ENCODE data around the gene ARNT2.

ARNT2 gene

DNA sequence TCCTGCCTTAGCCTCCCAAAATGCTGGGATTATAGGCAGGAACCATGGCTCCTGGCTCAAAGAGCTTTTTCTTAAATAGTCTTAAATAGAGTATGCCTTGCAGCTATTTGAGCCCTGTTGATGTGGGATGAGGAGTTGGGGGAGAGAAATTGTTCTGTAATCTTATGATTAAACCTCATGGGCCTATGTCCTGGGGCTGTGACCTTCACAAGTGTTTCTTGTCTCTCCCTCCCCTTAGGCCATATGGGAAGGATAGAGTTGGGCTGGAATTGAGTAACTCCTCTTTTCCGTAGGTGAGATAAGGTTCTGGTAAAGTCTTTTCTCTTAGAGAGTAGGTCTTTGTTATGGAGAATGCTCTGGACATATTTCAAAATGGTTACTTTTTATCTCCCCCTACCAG is 114.3 kb downstream of the ARNT2 start:
- no peak for DNase-seq

DNA sequence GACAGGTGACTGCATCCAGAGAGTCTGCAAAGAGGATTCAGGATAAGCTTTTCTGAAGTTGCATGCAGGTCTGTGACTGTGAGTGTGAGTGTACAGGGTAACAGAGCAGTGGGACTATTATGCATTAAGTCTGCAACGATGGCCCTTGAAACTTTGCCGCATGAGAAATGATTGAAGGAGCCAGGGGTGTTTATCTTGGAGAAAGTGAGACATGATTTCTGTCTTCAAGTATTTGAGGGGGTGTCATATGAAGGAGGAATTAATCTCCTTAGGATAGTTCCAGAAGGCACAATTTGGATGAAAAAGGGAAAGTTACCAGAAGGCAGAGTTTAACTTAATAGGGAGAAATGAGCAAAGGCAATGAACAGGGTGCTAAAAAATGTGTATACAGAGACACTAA is 119.6 kb downstream of the ARNT2 start:
- DNase-seq, result no peak

DNA sequence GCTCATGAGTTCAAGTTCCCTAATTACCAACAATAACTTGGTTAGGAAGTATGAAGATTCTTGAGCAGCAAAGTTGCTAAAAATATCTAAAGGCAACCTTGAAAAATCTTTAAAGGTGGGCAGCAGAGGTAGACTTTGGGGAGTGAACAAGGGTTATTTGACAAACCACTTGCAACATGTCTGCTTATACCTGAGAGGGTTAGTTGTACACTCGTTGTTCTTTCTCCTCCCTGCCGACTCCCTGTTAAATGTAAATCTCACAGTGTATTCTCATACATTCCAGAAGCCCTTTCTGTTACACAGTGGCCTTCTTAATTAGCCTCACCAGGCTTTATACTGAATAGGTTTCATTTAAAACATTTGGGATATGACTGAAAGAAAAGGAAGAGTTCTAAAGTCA is 121.7 kb downstream of the ARNT2 start:
- DNase-seq, result no peak

DNA sequence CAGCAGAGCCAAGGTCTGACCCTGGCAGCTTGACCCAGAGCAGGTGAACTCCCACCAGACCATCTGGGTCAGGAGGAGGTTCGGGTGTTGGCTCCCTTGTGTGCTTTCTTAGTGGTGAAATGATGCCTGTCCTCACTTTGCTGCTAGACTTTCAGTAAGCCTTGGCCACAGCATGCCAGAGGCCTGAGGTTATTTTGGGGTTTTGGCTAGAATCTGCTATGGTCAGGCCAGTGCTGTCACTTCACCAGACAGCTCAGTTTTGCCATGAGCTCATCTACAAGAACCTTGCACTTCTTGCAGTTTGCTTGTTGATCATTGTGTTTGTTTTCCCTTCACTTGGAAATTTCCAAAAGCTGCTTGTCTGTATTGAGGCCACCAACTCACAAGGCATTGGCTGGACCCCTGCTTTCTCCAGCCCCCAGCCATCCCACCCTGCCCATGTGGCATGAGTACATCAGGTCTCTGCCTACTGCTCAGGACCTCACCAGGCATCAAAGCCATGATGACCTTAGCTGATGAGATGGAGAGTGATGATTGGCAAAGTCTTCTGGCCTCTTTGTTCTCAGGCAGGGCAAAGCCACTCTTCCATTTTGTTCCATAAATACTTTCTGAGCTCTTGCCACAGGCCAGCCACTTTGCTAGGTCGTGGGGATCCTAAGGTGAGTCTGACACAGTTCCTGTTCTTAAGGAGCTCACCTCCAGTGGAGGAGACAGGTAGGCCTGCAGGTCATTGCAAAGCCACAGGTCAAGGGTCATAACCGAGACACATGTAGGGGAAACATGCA is 122.6 kb downstream of the ARNT2 start:
- no peak for DNase-seq

DNA sequence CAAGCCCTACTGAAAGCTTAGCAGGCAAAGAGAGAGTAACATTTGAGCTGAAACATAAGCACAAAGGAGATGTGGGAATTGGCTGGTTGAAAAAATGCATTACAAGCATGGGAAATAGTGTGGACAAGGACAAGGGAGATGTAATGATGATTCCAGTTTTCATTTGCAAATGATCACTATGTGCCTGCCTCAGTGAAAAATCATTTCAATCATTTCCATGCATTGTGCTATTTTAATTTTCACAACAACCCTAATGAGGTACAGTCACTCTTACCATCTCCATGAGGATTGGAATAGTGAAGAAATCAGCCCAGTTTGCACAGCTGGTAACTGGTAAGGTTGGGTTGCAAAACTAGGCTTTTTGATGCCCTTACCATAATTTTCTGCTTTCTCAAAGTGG is 123.2 kb downstream of the ARNT2 start:
- DNase-seq, result no peak

DNA sequence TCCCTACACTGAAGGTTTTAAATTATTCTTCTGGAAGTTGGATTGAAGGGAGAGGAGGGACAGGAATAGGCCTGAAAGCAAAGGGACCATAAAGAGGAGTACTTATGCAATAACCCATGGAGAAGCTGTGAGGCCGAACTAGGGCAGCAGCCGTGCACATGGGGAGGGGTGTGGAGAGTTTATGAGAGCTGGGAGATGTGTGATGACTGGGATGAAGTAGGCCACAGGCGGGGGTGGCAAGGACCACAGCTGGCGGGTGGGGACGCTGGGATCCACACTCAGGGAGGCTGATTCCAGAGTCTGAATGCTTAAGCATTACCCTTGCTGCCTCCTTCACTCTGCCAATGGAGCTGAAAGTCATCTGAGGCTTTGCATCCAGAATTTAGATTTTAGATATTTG is 123.8 kb downstream of the ARNT2 start:
- DNase-seq, result no peak

DNA sequence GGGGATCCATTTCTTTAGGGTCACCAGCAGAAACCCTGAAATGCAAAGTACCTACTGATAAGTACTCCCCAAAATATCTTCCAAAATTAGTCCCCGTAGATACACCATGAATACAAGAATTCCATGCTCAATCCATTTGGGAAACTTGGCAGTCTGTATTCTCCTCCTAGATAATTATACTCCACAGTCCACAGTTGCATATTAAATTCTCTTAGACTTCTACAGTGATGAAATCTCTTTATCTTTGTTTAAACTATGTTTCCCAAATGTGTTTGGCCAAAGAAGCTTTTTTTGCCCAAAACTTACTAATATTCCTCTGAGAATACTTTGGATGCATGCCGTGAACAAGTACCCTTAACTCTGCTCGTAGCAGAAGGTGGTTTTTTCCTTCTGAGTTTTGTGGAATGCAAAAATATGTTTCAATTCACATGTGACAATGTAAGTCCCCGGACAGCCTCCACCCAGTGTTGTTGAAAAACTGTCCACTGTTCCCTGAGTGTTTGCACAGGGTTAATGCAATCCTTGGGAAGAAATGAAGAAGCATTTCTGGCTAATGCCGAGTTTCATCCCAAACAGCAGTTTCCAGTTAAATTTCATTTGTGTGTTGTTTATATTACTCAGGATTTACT is 126.7 kb downstream of the ARNT2 start:
- no peak for DNase-seq

DNA sequence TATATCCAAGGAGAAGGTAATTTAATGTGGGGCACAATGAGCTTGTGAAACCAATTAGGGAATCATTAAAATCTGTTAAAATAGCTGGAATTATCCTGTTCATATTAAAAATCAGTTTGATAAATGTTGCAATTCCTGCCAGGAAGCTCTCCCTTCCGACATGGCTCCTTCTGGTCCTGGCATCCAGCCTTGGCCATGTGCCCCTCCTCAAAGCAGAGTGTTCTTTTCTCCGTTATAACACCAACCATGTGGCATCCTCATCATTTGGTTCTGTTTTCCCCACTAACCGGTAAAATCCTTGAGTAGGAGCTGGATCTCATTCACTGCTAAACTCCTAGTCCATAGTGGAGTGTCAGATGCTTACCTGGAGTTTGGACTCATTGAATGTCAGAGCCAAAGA is 127.2 kb downstream of the ARNT2 start:
- no peak for DNase-seq

DNA sequence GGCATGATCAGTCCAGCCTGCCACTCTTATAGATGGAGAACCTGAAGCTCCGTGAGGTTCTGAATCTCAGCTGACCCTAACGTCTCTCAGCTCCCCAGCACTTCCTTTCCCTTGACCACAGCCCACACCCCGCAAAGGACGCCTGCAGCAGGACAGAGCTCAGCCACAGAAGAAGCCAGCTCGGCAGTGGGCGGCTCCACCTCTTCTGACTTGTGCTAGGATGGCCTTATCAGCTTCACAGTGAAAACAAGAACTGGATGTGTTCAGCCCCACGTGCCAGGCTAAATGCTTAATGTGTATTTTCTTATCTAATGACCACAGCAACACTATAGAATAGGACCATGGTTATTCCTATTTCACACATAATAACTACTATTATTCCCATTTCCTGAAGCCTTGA is 127.6 kb downstream of the ARNT2 start:
- no peak for DNase-seq

DNA sequence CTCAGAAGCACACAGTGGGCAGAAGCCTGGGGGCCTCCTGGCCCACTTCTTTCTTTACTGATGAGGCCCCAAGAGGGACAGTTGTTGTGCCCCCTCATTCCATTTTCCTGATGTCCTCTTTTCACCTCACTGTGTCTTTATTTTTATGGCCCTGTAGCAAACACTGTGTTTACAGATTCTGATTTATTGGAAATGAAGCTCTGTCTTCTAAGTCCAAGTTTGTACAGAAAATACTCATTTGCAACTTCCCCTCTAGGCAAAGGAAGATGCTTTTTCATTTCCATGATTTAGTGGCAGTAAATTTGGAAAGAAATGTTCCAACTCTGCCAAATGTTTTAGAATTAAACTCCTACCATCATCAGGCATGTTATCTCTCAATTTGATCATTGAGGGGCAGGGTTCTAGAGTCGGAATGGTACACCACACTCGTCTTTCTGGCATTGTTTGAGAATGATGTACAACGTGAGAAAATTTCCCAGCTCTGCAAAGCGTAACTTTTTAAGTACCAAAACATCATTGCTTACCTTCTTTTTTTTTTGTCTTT is 129.7 kb downstream of the ARNT2 start:
- no peak for DNase-seq

DNA sequence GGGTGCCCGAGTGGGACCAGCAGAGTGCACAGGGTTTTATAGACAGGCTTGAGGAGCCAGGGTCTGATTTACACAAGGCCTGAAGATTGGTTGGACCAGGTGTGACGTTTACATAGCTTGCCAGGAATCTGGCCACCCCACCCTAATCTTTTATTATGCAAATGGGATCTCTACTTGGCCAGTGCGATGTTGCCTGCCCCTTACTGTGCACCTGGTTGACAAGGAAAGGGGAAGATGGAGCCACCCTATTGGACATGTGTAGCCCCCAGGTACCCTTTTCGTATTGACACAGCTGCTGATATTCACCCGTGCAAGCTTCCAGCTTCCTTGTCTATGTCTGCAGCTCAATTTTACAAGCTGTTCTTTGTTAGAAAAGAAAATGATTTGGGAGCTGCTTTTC is 132.0 kb downstream of the ARNT2 start:
- DNase-seq, result no peak

DNA sequence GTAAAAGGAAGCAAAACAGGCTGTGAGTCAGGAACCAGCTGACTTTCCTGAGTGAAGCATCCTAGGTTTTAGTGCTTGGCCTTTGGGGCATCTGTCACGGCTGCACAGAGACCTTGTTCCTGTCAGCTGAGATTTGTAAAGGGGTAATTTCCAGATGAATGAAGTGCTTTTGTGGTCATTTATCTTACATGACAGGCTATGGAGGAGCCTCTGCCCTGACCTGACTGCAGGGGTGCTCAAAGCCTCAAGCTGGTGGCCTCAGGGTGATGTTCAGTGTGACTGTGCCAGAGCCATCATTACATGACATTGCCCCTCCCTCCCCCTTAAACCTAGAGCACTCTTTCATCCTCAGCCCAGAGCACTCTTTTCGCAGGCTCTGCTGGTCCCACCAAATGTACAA is 132.5 kb downstream of the ARNT2 start:
- DNase-seq, result no peak

DNA sequence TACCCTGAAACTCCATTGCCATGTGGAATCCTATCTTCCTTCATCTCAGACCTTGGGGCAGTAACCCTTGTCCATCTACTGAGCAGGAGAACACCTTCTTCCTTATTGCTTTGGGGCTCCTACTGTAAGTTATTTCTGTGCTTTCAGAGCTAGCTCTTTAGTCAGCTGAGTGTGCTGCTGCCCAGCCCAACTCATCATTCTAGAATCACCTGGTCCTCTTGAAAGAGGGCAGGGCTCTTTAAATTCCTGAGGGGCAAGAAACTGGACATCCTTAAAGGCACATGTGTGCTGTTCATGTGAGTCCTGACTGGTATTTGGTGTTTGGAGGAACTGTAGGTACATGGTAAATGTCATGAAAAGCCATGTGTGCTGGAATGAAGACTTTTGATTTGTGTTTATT is 140.9 kb downstream of the ARNT2 start:
- DNase-seq, result no peak

DNA sequence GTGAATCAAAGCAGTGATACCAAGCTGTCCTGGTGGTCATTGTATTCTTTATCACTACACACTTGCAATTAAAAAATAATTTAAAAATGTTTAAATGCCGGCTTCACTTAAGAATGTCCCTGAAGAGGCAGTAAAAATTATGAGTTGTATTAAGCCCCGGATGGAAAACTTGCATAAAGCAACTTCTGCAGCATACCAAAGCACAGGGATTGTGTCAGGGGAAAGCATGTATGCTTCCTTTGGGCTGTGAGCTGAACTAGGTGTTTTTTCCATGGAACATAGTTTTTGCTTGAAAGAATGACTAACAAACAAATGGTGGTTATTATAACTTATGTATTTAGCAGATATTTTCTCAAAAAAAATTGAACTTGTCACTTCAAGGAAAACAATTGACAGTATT is 143.1 kb downstream of the ARNT2 start:
- DNase-seq, result no peak

DNA sequence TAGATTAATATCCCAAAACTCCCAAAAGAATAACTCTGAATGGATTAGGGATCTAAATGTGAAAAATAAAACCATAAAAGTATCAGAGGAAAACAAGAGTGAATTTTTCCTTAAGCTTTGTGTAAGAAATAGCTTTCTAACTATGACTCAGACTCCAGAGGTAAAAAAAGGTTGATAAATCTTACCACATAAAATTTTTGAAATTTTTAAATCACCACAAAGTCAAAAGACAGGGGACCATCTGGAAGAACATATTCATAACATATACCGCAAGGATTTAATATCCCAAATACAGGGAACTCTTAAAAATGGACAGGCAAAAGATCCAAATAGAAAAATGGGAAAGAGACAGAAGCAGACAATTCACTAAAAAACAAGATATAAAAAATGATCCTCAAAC is 145.0 kb downstream of the ARNT2 start:
- DNase-seq, result no peak

DNA sequence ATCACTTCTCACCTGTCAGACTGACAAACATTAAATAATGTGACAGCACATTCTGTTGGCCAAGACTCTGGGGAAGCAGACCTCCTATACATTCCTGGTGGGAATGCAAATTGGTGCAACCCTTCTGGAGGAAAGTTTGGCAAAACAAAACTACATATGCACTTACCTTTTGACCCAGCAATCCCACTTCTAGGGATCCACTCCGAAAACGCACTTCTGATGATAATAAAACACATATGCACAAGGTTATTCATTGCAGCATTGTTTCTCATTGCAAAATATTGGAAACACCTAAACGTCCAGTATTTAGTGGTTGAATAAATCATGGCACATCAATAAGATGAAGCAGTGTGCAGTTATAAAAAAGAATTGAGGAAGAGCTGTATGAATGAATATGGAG is 145.5 kb downstream of the ARNT2 start:
- DNase-seq, result no peak

DNA sequence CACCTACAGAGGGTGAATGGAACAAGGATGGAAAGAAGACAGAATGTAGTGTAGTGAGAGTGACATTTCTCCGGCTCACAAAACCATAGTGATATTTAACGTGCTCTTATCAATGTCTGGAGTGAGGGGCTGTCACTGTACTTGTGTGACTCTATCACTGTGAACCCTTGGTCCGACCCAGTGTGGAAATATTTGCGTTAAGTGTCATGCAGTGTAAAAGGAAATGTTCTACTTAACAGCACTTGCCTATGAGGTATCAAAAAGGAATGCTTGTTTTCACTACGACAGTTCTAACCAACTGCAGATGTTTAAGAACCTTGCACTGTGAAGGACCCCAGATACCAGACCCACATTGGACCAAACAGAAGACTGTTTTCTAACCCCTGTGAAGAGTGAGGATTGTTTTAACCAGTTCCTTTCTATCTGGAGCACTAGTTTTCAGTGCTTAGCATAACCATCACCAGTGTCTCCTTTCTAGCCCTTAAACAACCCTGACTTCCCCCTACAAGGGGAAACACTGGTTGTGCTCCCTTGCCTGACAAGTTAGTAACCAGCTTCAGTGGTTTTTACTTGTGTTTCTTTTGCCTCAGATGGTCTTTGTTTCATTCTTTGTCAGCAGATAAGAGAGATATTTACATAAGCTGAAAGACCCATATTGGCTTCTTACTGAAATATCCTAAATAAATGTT is 146.2 kb downstream of the ARNT2 start:
- no peak for DNase-seq

DNA sequence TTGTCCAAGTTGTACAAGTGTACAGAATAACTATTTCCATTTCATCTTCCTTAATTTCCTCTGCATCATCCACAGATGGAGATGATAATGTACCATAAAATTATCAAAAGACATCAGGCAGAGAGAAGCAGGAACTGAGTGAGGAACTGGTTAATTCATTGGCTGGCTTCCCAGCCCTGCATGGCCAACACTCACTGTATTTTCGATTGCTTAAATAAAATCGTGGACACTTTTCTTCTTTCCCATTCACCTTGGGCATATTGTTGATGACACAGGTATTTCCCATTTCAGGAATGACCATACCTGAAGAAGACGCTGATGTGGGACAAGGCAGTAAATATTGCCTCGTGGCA is 146.7 kb downstream of the ARNT2 start:
- no peak for DNase-seq

DNA sequence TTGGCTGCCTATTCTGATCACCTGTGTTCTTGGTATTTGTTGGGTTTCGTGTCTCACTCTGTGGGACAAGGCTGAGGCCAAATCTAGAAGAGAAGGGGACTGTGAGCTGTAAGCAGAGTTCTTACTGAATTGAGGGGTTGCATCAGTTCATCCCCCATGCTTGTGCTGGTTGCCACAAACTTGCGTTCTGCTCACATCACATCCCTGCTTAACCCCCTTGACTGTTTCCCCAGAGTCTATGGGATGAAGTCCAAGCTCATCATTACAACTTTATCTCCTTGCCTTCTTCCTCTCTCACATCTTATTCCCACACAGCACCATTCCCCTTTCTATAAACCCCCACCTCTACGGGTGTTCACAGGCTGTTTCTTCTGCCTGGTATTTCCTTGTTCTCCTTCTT is 147.2 kb downstream of the ARNT2 start:
- DNase-seq, result no peak

DNA sequence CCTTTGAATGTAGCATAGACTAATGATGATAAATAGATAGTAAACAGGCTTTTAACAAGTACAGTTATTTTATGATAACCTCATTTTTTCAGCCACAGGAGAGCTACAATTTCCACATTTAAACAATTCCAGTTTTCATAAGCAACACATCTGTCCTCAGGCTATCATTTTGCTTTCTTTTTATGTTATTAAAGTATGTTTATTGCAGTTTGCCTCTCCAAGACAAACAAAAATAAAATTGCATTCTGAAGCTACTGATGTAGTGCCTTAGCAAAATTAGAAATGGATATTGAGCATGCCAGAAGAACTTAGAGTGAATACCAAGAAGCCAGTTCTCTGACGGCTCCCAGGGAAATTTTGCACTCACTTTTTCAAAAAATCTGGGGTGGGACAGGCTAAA is 150.4 kb downstream of the ARNT2 start:
- DNase-seq, result no peak

DNA sequence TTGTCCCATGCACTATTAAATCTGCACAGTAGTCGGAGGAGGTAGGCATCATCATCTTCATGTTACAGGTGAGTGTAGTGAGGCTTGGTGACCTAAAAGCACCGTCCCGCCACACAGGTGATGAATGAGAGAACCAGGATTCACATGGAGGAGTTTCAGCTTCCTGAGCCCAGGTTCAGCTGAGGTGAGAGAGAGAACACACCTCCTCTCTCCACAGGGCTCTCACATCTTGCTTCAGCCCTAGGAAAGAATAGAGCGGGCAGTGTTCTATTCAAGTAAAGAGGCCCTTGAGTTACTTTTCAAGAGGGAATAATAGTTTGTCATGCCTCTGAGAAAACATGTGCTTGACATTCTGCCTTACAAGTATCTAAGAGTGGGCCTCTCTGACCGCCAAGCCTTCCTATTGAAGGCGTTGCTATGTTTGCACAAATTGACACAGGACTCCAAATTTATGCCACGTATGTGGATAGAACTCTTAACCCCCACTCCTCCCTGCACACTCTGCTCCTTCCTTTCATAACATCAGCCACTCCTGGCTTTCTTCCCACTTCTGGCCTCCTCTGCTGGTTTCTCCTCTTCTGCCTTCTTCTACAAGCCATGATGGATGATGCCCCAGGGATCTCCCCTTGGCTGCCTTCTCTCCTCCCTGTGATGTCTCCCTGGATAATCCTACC is 152.6 kb downstream of the ARNT2 start:
- DNase-seq, result no peak

DNA sequence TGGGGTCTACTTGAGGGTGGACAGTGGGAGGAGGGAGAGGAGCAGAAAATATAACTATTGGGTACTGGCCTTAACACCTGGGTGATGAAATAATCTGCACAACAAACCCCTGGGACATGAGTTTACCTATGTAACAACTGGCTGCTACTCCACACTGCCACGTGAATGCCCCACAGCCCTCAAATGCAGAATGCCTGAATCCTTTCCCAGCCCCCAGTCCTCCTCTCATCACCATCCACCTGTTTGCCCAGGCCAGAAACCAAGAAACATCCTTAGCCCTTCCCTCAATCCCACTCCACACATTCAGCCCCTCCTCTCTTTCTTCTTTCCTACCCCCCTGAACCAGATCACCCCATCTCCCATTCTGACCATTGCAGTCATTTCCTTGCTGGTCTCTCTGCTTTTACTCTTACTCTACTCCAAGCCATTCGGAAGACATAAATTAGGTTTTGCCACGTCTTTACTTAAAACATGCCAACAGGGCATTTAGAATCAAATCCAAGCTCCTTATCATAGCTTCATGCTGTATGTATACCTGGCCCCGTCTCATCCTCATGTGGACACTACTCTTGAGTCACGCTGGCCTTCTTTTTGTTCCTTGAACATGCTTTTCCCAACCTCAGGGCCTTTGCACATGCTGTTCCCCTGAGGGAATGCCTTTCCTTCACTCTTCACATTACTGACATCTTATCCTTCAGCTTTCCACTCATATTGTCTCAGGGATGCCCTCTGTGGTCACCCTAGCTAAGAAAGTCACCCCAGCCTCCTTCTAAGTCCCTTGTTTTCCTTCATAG is 153.5 kb downstream of the ARNT2 start:
- DNase-seq, result no peak
